Kidney (tissue), 14 donors: ENCODE measurements around the gene TSPYL2. TPM values are rescaled to one million over a fixed set of nuclear protein-coding genes. Genes with fewer than 3 reads are reported as not detected.

Experiments
- DNase-seq, 5 donors: peaks; one replicate each; pipeline ENCODE4 v3.0.0-alpha.2; 2013 to 2020
- FAIRE-seq: peaks from 2 replicates; lab custom pipeline; 2012; peaks lifted over from hg19 to GRCh38; lab: Jason Lieb, UNC
- H3K27ac ChIP-seq, 2 donors: one replicate each; pipeline ENCODE4 v1.7.0; 2013; ENCODE audit warnings: low read depth in 2 of 2, low read length in 2 of 2, inconsistent platforms in 1 of 2
- H3K27me3 ChIP-seq: one replicate; pipeline ENCODE4 v1.7.1; 2013; ENCODE audit warnings: low read length, inconsistent platforms; ENCODE audit not compliant: control insufficient read depth, insufficient read depth
- H3K36me3 ChIP-seq, 3 donors: one replicate each; pipeline versions ENCODE4 v1.7.0 to v1.7.1; 2013; ENCODE audit warnings: low read length in 3 of 3, control low read depth in 1 of 3, inconsistent platforms in 1 of 3; ENCODE audit not compliant: insufficient read depth in 3 of 3, control insufficient read depth in 2 of 3
- H3K4me1 ChIP-seq, 3 donors: one replicate each; pipeline versions ENCODE4 v1.7.0 to v1.7.1; 2013; ENCODE audit warnings: low read length in 3 of 3, inconsistent platforms in 1 of 3, low read depth in 1 of 3; ENCODE audit not compliant: control insufficient read depth in 2 of 3, insufficient read depth in 2 of 3
- H3K4me3 ChIP-seq, 3 donors: one replicate each; pipeline versions ENCODE4 v1.7.0 to v1.8.1; 2013; ENCODE audit warnings: low read length in 3 of 3, control low read depth in 1 of 3, inconsistent platforms in 1 of 3
- H3K9ac ChIP-seq, 3 donors: one replicate each; pipeline versions ENCODE4 v1.7.0 to v1.7.1; 2013; ENCODE audit warnings: low read length in 3 of 3, control low read depth in 1 of 3, inconsistent platforms in 1 of 3
- H3K9me3 ChIP-seq, 3 donors: one replicate each; pipeline versions ENCODE4 v1.7.0 to v1.7.1; 2013; ENCODE audit warnings: low read length in 3 of 3, control low read depth in 1 of 3, inconsistent platforms in 1 of 3; ENCODE audit not compliant: control insufficient read depth in 2 of 3, insufficient read depth in 1 of 3
- CTCF ChIP-seq: IDR thresholded peaks from 3 replicates; pipeline ENCODE4 v1.5.1; 2012; ENCODE audit warnings: mild to moderate bottlenecking, moderate library complexity, borderline replicate concordance; ENCODE audit not compliant: insufficient read depth; ENCODE audit errors: extremely low read depth
- intact Hi-C: fragments of 100-400 bp; cut with DNase I; formaldehyde crosslinking; loops from one replicate; pipeline ENCODE4 v1.11.1; 2022
- polyA plus RNA-seq: library from polyadenylated mRNA; stranded (reverse); fragments of 350-450 nt; fragmentation: Illumina TruSeq; extraction: RNeasy Lipid Tissue Mini Kit (QIAGEN cat#74804); gene quantifications from one replicate; pipeline ENCODE4 v1.2.3, GENCODE V29; 2014; ENCODE audit warnings: low read depth, low replicate concordance; ENCODE audit not compliant: insufficient read depth
- total RNA-seq: library from RNA; stranded (reverse); fragmentation: NEBNext Ultra II Directional; extraction: Animal tissue kit (Norgen Biotek cat#: 25700); gene quantifications from one replicate; pipeline ENCODE4 v1.2.1, GENCODE V29; 2021
- donor health status: control.
- donor health status: control.
- donor health status: control.
- donor health status: control.
- donor health status: control.
- donor health status: DM: yes; HTN: yes; CAD: no.
- donor health status: Normal renal cell carcinoma (clear cell type).

The TSPYL2 gene
- total and polyA plus RNA-seq, 2 donors from 2014 or later, result 8.0 to 36.6 TPM

GRCh38 chrX:53078943-53079342, 3.2 kb upstream of the TSPYL2 start:
- Histone ChIP-seq H3K9me3 (no peaks in the 10 kb centered on the region), H3K27ac (no peak overlapping the region), H3K36me3 (no peaks in the 10 kb centered on the region), H3K27me3 (peaks cover 5% of the 10 kb centered on the region), H3K4me3 (no peak overlapping the region), H3K9ac (no peak overlapping the region), H3K4me1 (peaks cover 0 to 2% (median 0%) of the 10 kb centered on the region in 3 donors)
- no peak for TF ChIP-seq CTCF
- no peak for FAIRE-seq
- intact Hi-C loops, result no loop called here
- DNase-seq, result no peak

- peaks cover 0 to 5% (median 3%) of the 10 kb centered on the region in 3 donors for H3K36me3 ChIP-seq
- H3K4me3 ChIP-seq, result no peak overlapping the region
- H3K27me3 ChIP-seq, result no peaks in the 10 kb centered on the region
- peak overlapping the region; percentile 73 to 74 for H3K27ac ChIP-seq
- DNase-seq (peak in 1 of 5 donors; percentile 16), FAIRE-seq (no peak)
- TF ChIP-seq CTCF, result no peak
- H3K9me3 ChIP-seq, result no peaks in the 10 kb centered on the region
- intact Hi-C loops, result no loop called here
- H3K9ac ChIP-seq, result no peak overlapping the region
- peaks cover 0 to 4% (median 0%) of the 10 kb centered on the region in 3 donors for H3K4me1 ChIP-seq
Measured at GRCh38 chrX:53080628-53081580, 1.3 kb upstream of the TSPYL2 start.

GRCh38 chrX:53082773-53083616, 828 bp downstream of the TSPYL2 start:
- H3K27me3 ChIP-seq, result no peaks in the 10 kb centered on the region

More at GRCh38 chrX:53082773-53083616, 828 bp downstream of the TSPYL2 start:
- Histone ChIP-seq H3K27ac (peak overlapping the region; percentile 78 to 80), H3K9ac (peak overlapping the region; percentile 48 to 61 (median 58)), H3K4me1 (peaks cover 0 to 4% (median 0%) of the 10 kb centered on the region in 3 donors), H3K4me3 (peak overlapping the region; percentile 63 to 89 (median 68)), H3K36me3 (peaks cover 0 to 8% (median 4%) of the 10 kb centered on the region in 3 donors), H3K9me3 (no peaks in the 10 kb centered on the region)
- TF ChIP-seq CTCF, result no peak
- no peak for FAIRE-seq
- no peak for DNase-seq
- intact Hi-C loops, result no loop called here
